GM19455 (cell line): ENCODE results near the gene HDAC4.

Source experiments
- ATAC-seq: cut with Tn5 transposase; IDR thresholded peaks from one replicate; pipeline ENCODE4 v1.9.1; 2021; ENCODE audit not compliant: unreplicated experiment

The HDAC4 gene

GRCh38 chr2:239329972-239330572 lies 70.7 kb downstream of the HDAC4 start:
- no peak for ATAC-seq

GRCh38 chr2:239329284-239329971 lies 71.4 kb downstream of the HDAC4 start:
- no peak for ATAC-seq

GRCh38 chr2:239328351-239329191 lies 72.2 kb downstream of the HDAC4 start:
- no peak for ATAC-seq

- ATAC-seq, result no peak
Measured at GRCh38 chr2:239327536-239328350, 73.1 kb downstream of the HDAC4 start.

- ATAC-seq, result no peak
Measured at GRCh38 chr2:239326831-239327535, 73.8 kb downstream of the HDAC4 start.

GRCh38 chr2:239324456-239324855 lies 76.4 kb downstream of the HDAC4 start:
- ATAC-seq, result no peak

- ATAC-seq, result no peak
Measured at GRCh38 chr2:239323447-239323846, 77.4 kb downstream of the HDAC4 start.

- no peak for ATAC-seq
Measured at GRCh38 chr2:239322416-239323086, 78.3 kb downstream of the HDAC4 start.

GRCh38 chr2:239321596-239322415 lies 79.0 kb downstream of the HDAC4 start:
- ATAC-seq, result no peak

- ATAC-seq, result no peak
Measured at GRCh38 chr2:239318790-239319661, 81.8 kb downstream of the HDAC4 start.

- ATAC-seq, result no peak
Measured at GRCh38 chr2:239318151-239318611, 82.6 kb downstream of the HDAC4 start.

GRCh38 chr2:239316562-239317465 lies 84.0 kb downstream of the HDAC4 start:
- no peak for ATAC-seq

- ATAC-seq, result no peak
Measured at GRCh38 chr2:239315308-239315707, 85.5 kb downstream of the HDAC4 start.

- ATAC-seq, result no peak
Measured at GRCh38 chr2:239313776-239314175, 87.0 kb downstream of the HDAC4 start.

- no peak for ATAC-seq
Measured at GRCh38 chr2:239312741-239313667, 87.8 kb downstream of the HDAC4 start.

- no peak for ATAC-seq
Measured at GRCh38 chr2:239312081-239312511, 88.7 kb downstream of the HDAC4 start.
